Lung (tissue), 12 donors: Measurements from ENCODE around the gene CFTR. TPM values are rescaled to one million over a fixed set of nuclear protein-coding genes. Genes with fewer than 3 reads are reported as not detected.
"Not testable (repeated sequence)": the region's sequence is repeated elsewhere in the genome, so short reads cannot be mapped to it uniquely, and the experiment has no call there.

Experiments used
- ATAC-seq: fragments of 200-7000 bp; cut with Tn5 transposase; one replicate; pipeline ENCODE4 v1.9.1; 2020; ENCODE audit warnings: moderate number of reproducible peaks; ENCODE audit not compliant: insufficient read depth, low FRiP score
- DNase-seq, 3 donors: peaks; one replicate each; pipeline ENCODE4 v3.0.0-alpha.2; 2013 to 2017
- H3K27ac ChIP-seq, 2 donors: one replicate each; pipeline ENCODE4 v1.5.1; 2013; ENCODE audit warnings: mild to moderate bottlenecking in 2 of 2, moderate library complexity in 2 of 2, control low read depth in 1 of 2, inconsistent platforms in 1 of 2, low read depth in 1 of 2, low read length in 1 of 2
- H3K27me3 ChIP-seq, 3 donors: one replicate each; pipeline ENCODE4 v1.5.1; 2013; ENCODE audit warnings: low read length in 2 of 3; ENCODE audit not compliant: control insufficient read depth in 3 of 3, insufficient read depth in 3 of 3
- H3K36me3 ChIP-seq, 4 donors: one replicate each; pipeline ENCODE4 v1.5.1; 2013; ENCODE audit warnings: low read length in 4 of 4, mild to moderate bottlenecking in 1 of 4, moderate library complexity in 1 of 4; ENCODE audit not compliant: control insufficient read depth in 4 of 4, insufficient read depth in 4 of 4
- H3K4me1 ChIP-seq, 5 donors: one replicate each; pipeline ENCODE4 v1.5.1; 2013; ENCODE audit warnings: low read length in 5 of 5, mild to moderate bottlenecking in 2 of 5, moderate library complexity in 1 of 5; ENCODE audit not compliant: control insufficient read depth in 5 of 5, insufficient read depth in 5 of 5
- H3K4me3 ChIP-seq: one replicate; pipeline ENCODE4 v1.5.1; 2013; ENCODE audit warnings: mild to moderate bottlenecking, control low read depth, moderate library complexity
- H3K9ac ChIP-seq, 2 donors: one replicate each; pipeline ENCODE4 v1.5.1; 2013; ENCODE audit warnings: low read length in 2 of 2, control low read depth in 1 of 2; ENCODE audit not compliant: insufficient read depth in 1 of 2
- H3K9me3 ChIP-seq, 4 donors: one replicate each; pipeline ENCODE4 v1.5.1; 2013; ENCODE audit warnings: low read length in 3 of 4, mild to moderate bottlenecking in 1 of 4, moderate library complexity in 1 of 4; ENCODE audit not compliant: control insufficient read depth in 4 of 4, insufficient read depth in 3 of 4
- WGBS, 2 donors: extraction: QIAGEN DNeasy Blood & Tissue Kit; methylation state at CpG; one replicate each; pipeline ENCODE4 v1.1.7; 2013; 5-methylcytosine and 5-hydroxymethylcytosine counted together
- polyA plus RNA-seq, 2 donors: library from polyadenylated mRNA; stranded (reverse); fragments of 200-250 nt; gene quantifications; one replicate each; pipeline ENCODE4 v1.2.1, GENCODE V29; 2013
- total RNA-seq, 2 donors: library from RNA; depleted of rRNA in 1 of 2; stranded (reverse); fragments of >200 nt in 1 of 2; gene quantifications; one replicate each; pipeline ENCODE4 v1.2.1, GENCODE V29; 2014 to 2021
- TF ChIP-seq, protein P1 (sequence below): IDR thresholded peaks from 2 replicates; pipeline ENCODE4 v1.5.1; 2012; ENCODE audit warnings: mild to moderate bottlenecking; ENCODE audit errors: control extremely low read depth, extremely low read depth
- donor health status: control.
- donor health status: control.
- donor health status: Bipolar disorder and iron deficiency.
- donor health status: healthy.
- donor health status: DM: yes; HTN: yes; CAD: no.

Gene CFTR
- total and polyA plus RNA-seq, 4 donors, result 8.2 to 138 (median 15.7) TPM

DNA sequence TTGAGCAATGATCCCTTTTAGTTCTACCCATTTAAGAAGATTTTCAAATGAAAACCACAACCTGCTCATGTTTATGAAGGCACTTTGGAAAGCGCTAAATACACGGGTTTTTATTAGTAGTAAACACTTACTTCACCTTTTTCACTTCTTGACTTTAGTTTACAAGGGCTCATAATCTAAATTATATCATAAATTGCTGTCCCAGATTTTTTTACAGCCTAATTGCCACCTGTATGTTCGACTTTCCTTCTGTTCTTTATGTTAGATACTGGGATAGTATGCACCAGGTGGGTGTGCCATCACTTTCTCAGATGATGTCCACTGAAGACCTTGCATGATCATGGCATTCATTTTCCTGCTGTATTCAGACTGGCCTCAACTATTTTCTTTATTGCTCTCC lies 22.5 kb downstream of the CFTR start:
- Histone ChIP-seq H3K4me1 (no peaks in the 10 kb centered on the region), H3K27ac (no peak overlapping the region), H3K27me3 (no peaks in the 10 kb centered on the region), H3K36me3 (no peaks in the 10 kb centered on the region), H3K9me3 (no peaks in the 10 kb centered on the region), H3K4me3 (no peak overlapping the region), H3K9ac (no peak overlapping the region)
- 82 to 84% methylated on average over 3 of the region's 3 CpGs for WGBS, 2 donors
- ATAC-seq, result no peak
- no peak for DNase-seq
- TF ChIP-seq, protein P1, sequence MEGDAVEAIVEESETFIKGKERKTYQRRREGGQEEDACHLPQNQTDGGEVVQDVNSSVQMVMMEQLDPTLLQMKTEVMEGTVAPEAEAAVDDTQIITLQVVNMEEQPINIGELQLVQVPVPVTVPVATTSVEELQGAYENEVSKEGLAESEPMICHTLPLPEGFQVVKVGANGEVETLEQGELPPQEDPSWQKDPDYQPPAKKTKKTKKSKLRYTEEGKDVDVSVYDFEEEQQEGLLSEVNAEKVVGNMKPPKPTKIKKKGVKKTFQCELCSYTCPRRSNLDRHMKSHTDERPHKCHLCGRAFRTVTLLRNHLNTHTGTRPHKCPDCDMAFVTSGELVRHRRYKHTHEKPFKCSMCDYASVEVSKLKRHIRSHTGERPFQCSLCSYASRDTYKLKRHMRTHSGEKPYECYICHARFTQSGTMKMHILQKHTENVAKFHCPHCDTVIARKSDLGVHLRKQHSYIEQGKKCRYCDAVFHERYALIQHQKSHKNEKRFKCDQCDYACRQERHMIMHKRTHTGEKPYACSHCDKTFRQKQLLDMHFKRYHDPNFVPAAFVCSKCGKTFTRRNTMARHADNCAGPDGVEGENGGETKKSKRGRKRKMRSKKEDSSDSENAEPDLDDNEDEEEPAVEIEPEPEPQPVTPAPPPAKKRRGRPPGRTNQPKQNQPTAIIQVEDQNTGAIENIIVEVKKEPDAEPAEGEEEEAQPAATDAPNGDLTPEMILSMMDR, result no peak

DNA sequence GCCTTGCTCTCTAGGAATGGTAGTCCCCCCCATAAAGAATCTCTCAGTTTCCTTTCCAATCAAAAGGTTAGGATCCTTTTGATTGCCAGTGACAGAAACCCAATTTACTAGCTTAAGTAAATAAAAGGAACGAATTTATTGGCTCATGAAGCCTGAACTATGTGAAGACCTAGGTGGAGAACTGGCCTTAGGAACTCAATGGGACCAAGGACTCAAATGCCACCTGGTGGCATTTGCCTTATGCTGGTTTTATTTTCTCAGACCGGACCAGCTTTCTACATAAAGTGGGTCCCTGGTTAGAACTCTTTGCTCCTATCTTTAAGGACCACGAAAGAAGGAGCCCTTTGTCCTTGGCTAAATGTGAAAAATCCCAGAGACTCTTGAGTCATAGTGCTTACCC lies 25.4 kb downstream of the CFTR start:
- TF ChIP-seq, protein P1, result no peak
- H3K9me3 ChIP-seq, result no peaks in the 10 kb centered on the region
- no peaks in the 10 kb centered on the region for H3K36me3 ChIP-seq
- no peak overlapping the region for H3K4me3 ChIP-seq
- ATAC-seq (no peak), DNase-seq (peak in 1 of 3 donors; percentile 13)
- H3K4me1 ChIP-seq, result no peaks in the 10 kb centered on the region
- WGBS, 2 donors, result 65 to 71% methylated on average over 3 of the region's 3 CpGs
- H3K27ac ChIP-seq, result no peak overlapping the region
- H3K9ac ChIP-seq, result no peak overlapping the region
- H3K27me3 ChIP-seq, result no peaks in the 10 kb centered on the region

DNA sequence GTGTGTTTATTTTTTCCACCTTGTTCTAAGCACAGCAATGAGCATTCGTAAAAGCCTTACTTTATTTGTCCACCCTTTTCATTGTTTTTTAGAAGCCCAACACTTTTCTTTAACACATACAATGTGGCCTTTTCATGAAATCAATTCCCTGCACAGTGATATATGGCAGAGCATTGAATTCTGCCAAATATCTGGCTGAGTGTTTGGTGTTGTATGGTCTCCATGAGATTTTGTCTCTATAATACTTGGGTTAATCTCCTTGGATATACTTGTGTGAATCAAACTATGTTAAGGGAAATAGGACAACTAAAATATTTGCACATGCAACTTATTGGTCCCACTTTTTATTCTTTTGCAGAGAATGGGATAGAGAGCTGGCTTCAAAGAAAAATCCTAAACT lies 28.9 kb downstream of the CFTR start:
- H3K4me1 ChIP-seq, result no peaks in the 10 kb centered on the region
- no peaks in the 10 kb centered on the region for H3K36me3 ChIP-seq
- no peak overlapping the region for H3K27ac ChIP-seq
- no peaks in the 10 kb centered on the region for H3K27me3 ChIP-seq
- no peaks in the 10 kb centered on the region for H3K9me3 ChIP-seq
- ATAC-seq (no peak), DNase-seq (no peak)
- WGBS, 2 donors, result 93 to 95% methylated on average over 1 of the region's 1 CpG
- no peak overlapping the region for H3K4me3 ChIP-seq
- no peak overlapping the region for H3K9ac ChIP-seq
- TF ChIP-seq, protein P1, result no peak

DNA sequence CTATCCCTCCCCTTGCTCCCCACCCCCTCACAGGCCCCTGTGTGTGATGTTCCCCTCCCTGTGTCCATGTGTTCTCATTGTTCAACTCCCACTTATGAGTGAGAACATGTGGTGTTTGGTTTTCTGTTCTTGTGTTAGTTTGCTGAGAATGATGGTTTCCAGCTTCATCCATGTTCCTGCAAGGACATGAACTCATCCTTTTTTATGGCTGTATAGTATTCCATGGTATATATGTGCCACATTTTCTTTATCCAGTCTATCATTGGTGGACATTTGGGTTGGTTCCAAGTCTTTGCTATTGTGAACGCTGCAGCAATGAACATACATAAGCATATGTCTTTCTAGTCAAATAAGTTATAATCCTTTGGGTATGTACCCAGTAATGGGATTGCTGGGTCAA lies 37.4 kb downstream of the CFTR start:
- H3K9me3 ChIP-seq, H3K27ac ChIP-seq, H3K36me3 ChIP-seq, H3K9ac ChIP-seq, DNase-seq, H3K4me3 ChIP-seq, H3K27me3 ChIP-seq, H3K4me1 ChIP-seq, ATAC-seq: not testable (repeated sequence)
- WGBS, 2 donors, result 90 to 98% methylated on average over 1 of the region's 1 CpG
